ENCODE measurements around the gene OPN4.

OPN4 gene

DNA sequence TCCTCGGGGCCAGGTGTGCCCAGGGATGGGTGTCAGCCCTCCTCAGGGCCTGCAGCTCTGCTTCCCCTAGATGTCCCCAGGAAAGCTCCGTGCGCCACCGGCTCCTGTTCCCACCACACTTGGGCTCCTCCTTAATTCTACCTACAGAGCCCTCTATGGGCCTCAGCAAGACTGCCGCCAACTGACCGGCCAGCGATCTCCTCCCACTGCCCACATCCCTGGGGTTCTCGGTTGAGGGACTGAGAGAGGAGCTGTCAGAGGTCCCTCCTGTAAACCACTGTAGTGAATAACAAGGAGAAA, 8.6 kb downstream of the OPN4 start:
- H3K36me3 Mint-ChIP-seq (ENCODE audit: low read depth): no peaks in the 10 kb centered on the region
- no peak overlapping the region for H3K27ac Mint-ChIP-seq
- H3K4me3 Mint-ChIP-seq: no peak overlapping the region
- H3K9me3 Mint-ChIP-seq: no peaks in the 10 kb centered on the region
- H3K27me3 Mint-ChIP-seq: no peaks in the 10 kb centered on the region
- intact Hi-C loops (cut with micrococcal nuclease): no loop called here
- H3K4me1 Mint-ChIP-seq (ENCODE audit: low read depth): no peaks in the 10 kb centered on the region

DNA sequence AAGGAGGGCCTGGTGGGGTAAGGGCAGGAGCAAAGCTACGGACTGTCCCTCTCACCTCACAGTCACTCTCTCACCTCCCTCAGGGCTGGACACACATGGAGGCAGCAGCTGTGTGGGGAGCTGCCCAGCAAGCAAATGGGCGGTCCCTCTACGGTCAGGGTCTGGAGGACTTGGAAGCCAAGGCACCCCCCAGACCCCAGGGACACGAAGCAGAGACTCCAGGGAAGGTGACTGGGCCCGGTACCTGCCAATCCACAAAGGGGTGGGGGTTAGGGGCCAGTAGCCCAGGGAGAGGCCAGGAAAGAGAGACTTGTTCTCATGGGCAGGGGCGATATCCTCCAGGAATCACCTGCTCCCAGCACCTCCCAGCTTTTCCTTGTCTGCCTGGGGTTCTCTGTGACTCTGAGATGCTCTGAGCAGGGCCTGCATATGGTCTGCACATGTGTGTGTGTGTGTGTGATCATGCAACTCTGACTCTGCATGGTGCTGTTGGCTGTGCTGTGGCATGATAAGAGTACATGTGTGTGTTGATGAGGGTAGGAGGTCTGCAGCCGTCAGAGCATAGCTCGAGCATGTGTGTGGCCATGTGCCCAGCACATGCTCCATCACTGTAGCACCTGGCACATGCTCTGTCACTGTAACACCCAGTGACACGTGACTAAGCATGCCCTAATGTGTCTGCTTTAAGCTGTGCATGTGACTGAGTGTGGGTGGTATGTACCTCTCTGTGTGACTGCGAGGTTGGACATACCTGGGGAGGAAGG, 9.4 kb downstream of the OPN4 start:
- Mint-ChIP-seq H3K27ac (no peak overlapping the region), H3K4me3 (no peak overlapping the region), H3K36me3 (ENCODE audit: low read depth) (no peaks in the 10 kb centered on the region), H3K9me3 (no peaks in the 10 kb centered on the region), H3K27me3 (no peaks in the 10 kb centered on the region), H3K4me1 (ENCODE audit: low read depth) (no peaks in the 10 kb centered on the region)
- intact Hi-C loops (cut with micrococcal nuclease): no loop called here

GRCh38 chr10:86664341-86665217, 10.2 kb downstream of the OPN4 start:
- Mint-ChIP-seq H3K4me3 (no peak overlapping the region), H3K9me3 (no peaks in the 10 kb centered on the region), H3K27ac (no peak overlapping the region), H3K36me3 (ENCODE audit: low read depth) (no peaks in the 10 kb centered on the region), H3K27me3 (no peaks in the 10 kb centered on the region), H3K4me1 (ENCODE audit: low read depth) (no peaks in the 10 kb centered on the region)
- intact Hi-C loops (cut with micrococcal nuclease): no loop called here

GRCh38 chr10:86665218-86665607, 10.9 kb downstream of the OPN4 start:
- Mint-ChIP-seq H3K4me3 (no peak overlapping the region), H3K9me3 (no peaks in the 10 kb centered on the region), H3K27ac (no peak overlapping the region), H3K27me3 (no peaks in the 10 kb centered on the region), H3K4me1 (ENCODE audit: low read depth) (no peaks in the 10 kb centered on the region), H3K36me3 (ENCODE audit: low read depth) (no peaks in the 10 kb centered on the region)
- intact Hi-C loops (cut with micrococcal nuclease): no loop called here

DNA sequence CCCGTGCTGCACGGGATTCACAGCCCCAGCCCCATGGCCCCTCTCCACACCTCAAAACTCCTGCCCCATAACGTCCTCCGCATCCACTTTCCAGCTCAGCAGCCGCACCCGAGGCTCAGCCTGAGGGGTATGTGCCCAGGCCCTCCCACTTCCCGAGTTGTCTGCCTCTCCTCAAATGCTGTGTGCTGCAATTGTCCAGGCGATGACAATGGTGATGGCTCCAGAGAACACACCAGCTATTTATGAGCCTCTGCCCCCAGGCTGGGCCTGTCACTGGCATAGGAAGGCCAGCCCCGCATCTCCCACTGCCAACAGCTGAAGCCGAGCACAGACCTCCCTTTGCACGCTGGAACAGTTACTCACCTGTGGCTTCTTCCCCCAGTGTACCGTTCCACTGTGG, 11.5 kb downstream of the OPN4 start:
- Mint-ChIP-seq H3K27me3 (no peaks in the 10 kb centered on the region), H3K9me3 (no peaks in the 10 kb centered on the region), H3K4me3 (no peak overlapping the region), H3K4me1 (ENCODE audit: low read depth) (no peaks in the 10 kb centered on the region), H3K27ac (no peak overlapping the region), H3K36me3 (ENCODE audit: low read depth) (no peaks in the 10 kb centered on the region)
- intact Hi-C loops (cut with micrococcal nuclease): no loop called here

DNA sequence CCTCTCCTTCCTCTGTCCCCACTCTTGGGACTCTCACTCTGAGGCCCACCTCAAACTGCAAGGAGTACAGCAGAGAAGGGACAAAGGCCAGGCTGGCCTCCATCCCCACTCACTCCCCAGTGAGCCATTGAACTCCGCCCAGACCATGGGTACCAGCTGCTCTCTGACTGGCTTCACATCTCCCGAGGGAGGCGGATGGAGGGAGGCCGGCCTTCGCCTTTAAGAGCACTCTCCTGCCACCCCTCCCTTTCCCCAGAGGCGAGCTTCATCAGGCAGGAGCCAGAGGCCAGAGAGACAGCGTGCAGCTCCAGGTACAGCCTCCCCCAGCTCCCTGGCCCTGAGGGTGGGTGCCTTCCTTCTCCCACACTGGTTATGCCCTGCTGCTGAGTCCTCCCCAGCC, 12.2 kb downstream of the OPN4 start:
- intact Hi-C loops (cut with micrococcal nuclease): no loop called here
- no peaks in the 10 kb centered on the region for H3K27me3 Mint-ChIP-seq
- H3K9me3 Mint-ChIP-seq: no peaks in the 10 kb centered on the region
- H3K36me3 Mint-ChIP-seq (ENCODE audit: low read depth): no peaks in the 10 kb centered on the region
- no peak overlapping the region for H3K4me3 Mint-ChIP-seq
- H3K4me1 Mint-ChIP-seq (ENCODE audit: low read depth): no peaks in the 10 kb centered on the region
- H3K27ac Mint-ChIP-seq: no peak overlapping the region

- Mint-ChIP-seq H3K27me3 (no peaks in the 10 kb centered on the region), H3K4me1 (ENCODE audit: low read depth) (no peaks in the 10 kb centered on the region), H3K9me3 (no peaks in the 10 kb centered on the region), H3K4me3 (no peak overlapping the region), H3K27ac (no peak overlapping the region), H3K36me3 (ENCODE audit: low read depth) (no peaks in the 10 kb centered on the region)
- intact Hi-C loops (cut with micrococcal nuclease): no loop called here
Observed at GRCh38 chr10:86667421-86668181, 13.3 kb downstream of the OPN4 start.

- Mint-ChIP-seq H3K9me3 (no peaks in the 10 kb centered on the region), H3K4me3 (no peak within 1 kb of the TSS), H3K27ac (no peak within 1 kb of the TSS), H3K27me3 (no peaks in the 10 kb centered on the region), H3K36me3 (ENCODE audit: low read depth) (no peaks in the 10 kb centered on the region), H3K4me1 (ENCODE audit: low read depth) (no peaks in the 10 kb centered on the region)
- intact Hi-C loops (cut with micrococcal nuclease): no loop called here
Observed at GRCh38 chr10:86668297-86669165, 14.2 kb downstream of the OPN4 start, which contains the start of gene LDB3. Gene LDB3 (plus strand): TSS chr10:86668511. CDS start chr10:86668692, 181 bp downstream.

- no peak overlapping the region for H3K27ac Mint-ChIP-seq
- peaks cover 2% of the 10 kb centered on the region for H3K27me3 Mint-ChIP-seq
- H3K9me3 Mint-ChIP-seq: no peaks in the 10 kb centered on the region
- intact Hi-C loops (cut with micrococcal nuclease): no loop called here
- H3K4me3 Mint-ChIP-seq: no peak overlapping the region
- H3K4me1 Mint-ChIP-seq (ENCODE audit: low read depth): no peaks in the 10 kb centered on the region
- no peaks in the 10 kb centered on the region for H3K36me3 Mint-ChIP-seq (ENCODE audit: low read depth)
Observed at GRCh38 chr10:86670290-86670811, 16.0 kb downstream of the OPN4 start.

DNA sequence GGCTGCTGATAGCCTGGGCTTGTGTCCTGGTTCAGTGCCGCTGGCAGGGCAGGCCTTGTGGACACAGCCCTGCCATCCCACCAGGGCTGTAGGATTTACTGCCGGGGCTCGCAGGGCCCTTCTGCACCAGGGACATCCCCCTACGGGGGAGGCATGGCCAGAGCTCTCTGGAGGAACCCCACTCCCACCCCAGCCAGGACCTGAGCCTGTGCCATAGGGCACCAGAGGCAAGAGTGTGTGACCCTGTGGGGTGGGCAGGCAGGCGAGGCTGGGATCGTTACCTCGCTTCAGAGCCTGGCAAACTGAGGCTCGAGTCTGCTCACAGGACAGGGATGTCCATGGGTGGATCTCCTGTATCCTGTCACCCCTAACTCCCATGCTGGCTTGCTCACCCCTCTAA, 16.5 kb downstream of the OPN4 start:
- Mint-ChIP-seq H3K9me3 (no peaks in the 10 kb centered on the region), H3K27ac (no peak overlapping the region), H3K27me3 (peaks cover 2% of the 10 kb centered on the region), H3K4me1 (ENCODE audit: low read depth) (no peaks in the 10 kb centered on the region), H3K4me3 (no peak overlapping the region), H3K36me3 (ENCODE audit: low read depth) (no peaks in the 10 kb centered on the region)
- intact Hi-C loops (cut with micrococcal nuclease): no loop called here

GRCh38 chr10:86671419-86671818, 17.1 kb downstream of the OPN4 start:
- Mint-ChIP-seq H3K4me3 (no peak overlapping the region), H3K27ac (no peak overlapping the region), H3K27me3 (peaks cover 2% of the 10 kb centered on the region), H3K9me3 (no peaks in the 10 kb centered on the region), H3K36me3 (ENCODE audit: low read depth) (no peaks in the 10 kb centered on the region), H3K4me1 (ENCODE audit: low read depth) (no peaks in the 10 kb centered on the region)
- intact Hi-C loops (cut with micrococcal nuclease): no loop called here

- H3K9me3 Mint-ChIP-seq: no peaks in the 10 kb centered on the region
- H3K4me1 Mint-ChIP-seq (ENCODE audit: low read depth): no peaks in the 10 kb centered on the region
- H3K4me3 Mint-ChIP-seq: no peak overlapping the region
- no peak overlapping the region for H3K27ac Mint-ChIP-seq
- H3K36me3 Mint-ChIP-seq (ENCODE audit: low read depth): no peaks in the 10 kb centered on the region
- intact Hi-C loops (cut with micrococcal nuclease): no loop called here
- peaks cover 2% of the 10 kb centered on the region for H3K27me3 Mint-ChIP-seq
Observed at GRCh38 chr10:86671985-86672710, 17.8 kb downstream of the OPN4 start.

All from dendritic cell treated with granulocyte-macrophage colony-stimulating factor and Interleukin-4, amounts not matched to agents 40 ng/mL and 50 ng/mL, for 4 days (primary cell).